B cell (primary cell): ENCODE measurements around the gene MTX1. TPM values are rescaled to one million over a fixed set of nuclear protein-coding genes. Genes with fewer than 3 reads are reported as not detected.

Experiments used
- ATAC-seq: fragments of 200-7000 bp; cut with Tn5 transposase; one replicate; pipeline ENCODE4 v1.10.0; 2021; ENCODE audit warnings: low read depth, mild to moderate bottlenecking, moderate number of reproducible peaks, moderate library complexity
- CTCF ChIA-PET: fragments of 350-600 bp; sonication (Branson Sonifier 250); formaldehyde crosslinking; loops from one replicate; lab custom pipeline; 2021; ENCODE audit warnings: antibody characterized with exemption, inconsistent platforms; lab: Charles Lee
- POLR2A ChIA-PET: fragments of 350-600 bp; sonication (Branson Sonifier 250); formaldehyde crosslinking; loops from one replicate; lab custom pipeline; 2021; ENCODE audit warnings: antibody characterized with exemption; lab: Charles Lee
- DNase-seq: peaks from one replicate; pipeline ENCODE4 v3.0.0; 2013
- H2AFZ ChIP-seq: 2 replicates; pipeline ENCODE4 v1.6.1; 2012; ENCODE audit warnings: mild to moderate bottlenecking, low read depth, low read length; ENCODE audit not compliant: insufficient read depth, poor library complexity, severe bottlenecking
- H3K27ac ChIP-seq, 2 donors: 1 replicate in 1 of 2; 2 replicates in 1 of 2; pipeline ENCODE4 v1.5.1; 2012 to 2013; ENCODE audit warnings: low read length in 2 of 2, mild to moderate bottlenecking in 2 of 2, moderate library complexity in 1 of 2
- H3K27me3 ChIP-seq, 4 experiments: fragments of 200-600 bp in 1 of 4; sonication (generic) in 1 of 4; replicated peaks in 1 of 4; 1 replicate in 2 of 4; 2 replicates in 2 of 4; pipeline versions ENCODE4 v1.6.1 to v1.7.0; 2013 to 2016; ENCODE audit warnings: low read length in 3 of 4, mild to moderate bottlenecking in 2 of 4, mixed read lengths in 1 of 4, moderate library complexity in 1 of 4; ENCODE audit not compliant: insufficient read depth in 4 of 4, control insufficient read depth in 3 of 4; ENCODE audit errors: control extremely low read depth in 1 of 4
- H3K36me3 ChIP-seq, 2 experiments: replicated peaks in 1 of 2; 1 replicate in 1 of 2; 2 replicates in 1 of 2; pipeline versions ENCODE4 v1.6.1 to v1.7.1; 2013; ENCODE audit warnings: low read length in 1 of 2; ENCODE audit not compliant: insufficient read depth in 2 of 2, control insufficient read depth in 1 of 2; ENCODE audit errors: control extremely low read depth in 1 of 2, extremely low read depth in 1 of 2
- H3K4me1 ChIP-seq, 2 donors: fragments of 200-600 bp in 1 of 2; sonication (generic) in 1 of 2; 1 replicate in 1 of 2; 2 replicates in 1 of 2; pipeline versions ENCODE4 v1.5.1 to v1.6.1; 2013 to 2017; ENCODE audit warnings: low read length in 2 of 2; ENCODE audit not compliant: control insufficient read depth in 2 of 2, insufficient read depth in 2 of 2
- H3K4me2 ChIP-seq: replicated peaks from 2 replicates; pipeline ENCODE3; 2012; ENCODE audit warnings: mild to moderate bottlenecking, low read depth, low read length; ENCODE audit not compliant: poor library complexity, severe bottlenecking
- H3K4me3 ChIP-seq, 5 experiments: fragments of 200-600 bp in 1 of 5; sonication (generic) in 1 of 5; 1 replicate in 3 of 5; 2 replicates in 2 of 5; pipeline versions ENCODE4 v1.5.1 to v1.7.0; 2011 to 2016; ENCODE audit warnings: low read length in 4 of 5, mild to moderate bottlenecking in 4 of 5, low read depth in 2 of 5, control low read depth in 1 of 5, moderate library complexity in 1 of 5; ENCODE audit not compliant: insufficient read depth in 1 of 5; ENCODE audit errors: control extremely low read depth in 1 of 5, extremely low read depth in 1 of 5
- H3K79me2 ChIP-seq: fragments of 200-600 bp; sonication (generic); one replicate; pipeline ENCODE4 v1.6.0; 2016; ENCODE audit warnings: low read length; ENCODE audit not compliant: control insufficient read depth, insufficient read depth
- H3K9ac ChIP-seq: fragments of 200-600 bp; sonication (generic); 2 replicates; pipeline ENCODE4 v1.6.1; 2017; ENCODE audit warnings: mild to moderate bottlenecking, low read length, moderate library complexity
- H3K9me3 ChIP-seq, 3 donors: one replicate each; pipeline versions ENCODE4 v1.6.1 to v1.7.1; 2013; ENCODE audit warnings: low read length in 2 of 3; ENCODE audit not compliant: control insufficient read depth in 2 of 3, insufficient read depth in 1 of 3; ENCODE audit errors: control extremely low read depth in 1 of 3
- H4K20me1 ChIP-seq: 2 replicates; pipeline ENCODE4 v1.6.0; 2012; ENCODE audit warnings: mild to moderate bottlenecking, low read length; ENCODE audit not compliant: insufficient read depth, control insufficient read depth, poor library complexity, severe bottlenecking
- H3K27ac Mint-ChIP-seq: one replicate; pipeline ENCODE4 v1.8.0; 2021; ENCODE audit warnings: mixed read lengths
- H3K27me3 Mint-ChIP-seq: one replicate; pipeline ENCODE4 v1.8.0; 2021; ENCODE audit warnings: mixed read lengths
- H3K4me1 Mint-ChIP-seq: one replicate; pipeline ENCODE4 v1.8.0; 2021; ENCODE audit warnings: mixed read lengths
- H3K4me3 Mint-ChIP-seq: one replicate; pipeline ENCODE4 v1.8.0; 2021; ENCODE audit warnings: mixed read lengths
- H3K9me3 Mint-ChIP-seq: one replicate; pipeline ENCODE4 v1.8.0; 2022; ENCODE audit warnings: mixed read lengths; ENCODE audit not compliant: insufficient read depth
- EZH2 ChIP-seq: IDR thresholded peaks from 2 replicates; pipeline ENCODE4 v1.6.1; 2012; ENCODE audit warnings: borderline replicate concordance, low read depth, mild to moderate bottlenecking, moderate library complexity, low read length; ENCODE audit not compliant: insufficient read depth, poor library complexity, severe bottlenecking
- WGBS: methylation state at CpG from one replicate; pipeline ENCODE4 v1.1.5; 2013; ENCODE audit warnings: missing lambda C conversion rate; ENCODE audit not compliant: insufficient coverage; 5-methylcytosine and 5-hydroxymethylcytosine counted together
- intact Hi-C: fragments of 100-400 bp; cut with micrococcal nuclease; formaldehyde crosslinking; loops from one replicate; pipeline ENCODE4 v1.10.0; 2022
- polyA plus RNA-seq: library from polyadenylated mRNA; depleted of rRNA; stranded (reverse); fragments of >200 nt; gene quantifications from 2 replicates; pipeline ENCODE4 v1.2.3, GENCODE V29; 2012
- total RNA-seq, 2 donors: library from RNA; stranded (reverse); fragments of 120-200 nt in 1 of 2; gene quantifications; 1 replicate in 1 of 2; 2 replicates in 1 of 2; pipeline versions ENCODE4 v1.2.3 to v1.2.4, GENCODE V29; 2013 to 2022
- TF ChIP-seq, protein P1 (sequence below): fragments of 200-600 bp; IDR thresholded peaks from one replicate; pipeline ENCODE4 v1.8.0; 2022; ENCODE audit warnings: antibody characterized with exemption, mild to moderate bottlenecking

Gene MTX1
- total and polyA plus RNA-seq, 2 donors (not counting 1 experiment from before 2014, with no cell fraction given) = 19.0 to 40.4 TPM

DNA sequence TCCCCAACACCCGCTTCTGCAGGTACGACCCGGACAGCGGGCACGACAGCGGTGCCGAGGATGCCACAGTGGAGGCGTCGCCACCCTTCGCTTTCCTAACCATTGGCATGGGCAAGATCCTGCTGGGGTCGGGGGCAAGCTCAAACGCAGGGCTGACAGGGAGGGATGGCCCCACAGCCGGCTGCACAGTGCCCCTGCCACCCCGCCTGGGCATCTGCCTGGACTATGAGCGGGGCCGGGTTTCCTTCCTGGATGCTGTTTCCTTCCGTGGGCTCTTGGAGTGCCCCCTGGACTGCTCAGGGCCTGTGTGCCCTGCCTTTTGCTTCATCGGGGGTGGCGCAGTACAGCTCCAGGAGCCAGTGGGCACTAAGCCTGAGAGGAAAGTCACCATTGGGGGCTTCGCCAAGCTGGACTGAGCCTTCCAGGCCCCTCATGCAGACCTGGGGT lies 24.7 kb upstream of the MTX1 start:
- no peak overlapping the region for H3K9ac ChIP-seq
- no peaks in the 10 kb centered on the region for H3K27me3 Mint-ChIP-seq
- H3K9me3 ChIP-seq = no peaks in the 10 kb centered on the region
- no peaks in the 10 kb centered on the region for H3K27me3 ChIP-seq
- H3K4me3 Mint-ChIP-seq = no peak overlapping the region
- intact Hi-C loops = no loop called here
- no peaks in the 10 kb centered on the region for H3K9me3 Mint-ChIP-seq
- H3K4me3 ChIP-seq = no peak overlapping the region
- no peaks in the 10 kb centered on the region for H3K79me2 ChIP-seq
- H3K4me1 Mint-ChIP-seq = peaks cover 28% of the 10 kb centered on the region
- no peak overlapping the region for H2AFZ ChIP-seq
- H3K27ac ChIP-seq = no peak overlapping the region
- no peaks in the 10 kb centered on the region for H3K36me3 ChIP-seq
- H4K20me1 ChIP-seq = no peaks in the 10 kb centered on the region
- POLR2A ChIA-PET = no interaction called here
- H3K27ac Mint-ChIP-seq = no peak overlapping the region
- no peak for ATAC-seq
- H3K4me1 ChIP-seq = peaks cover 18 to 31% of the 10 kb centered on the region in 2 donors
- peak overlapping the region; percentile 59 for H3K4me2 ChIP-seq
- CTCF ChIA-PET = interaction anchor here (2.8 to 3.2 kb wide), 2 partner anchors 10 kb away, joined by 27 to 31 read pairs; partner anchors contain the start of genes KRTCAP2 and TRIM46
- no peak for DNase-seq
- WGBS = 96% methylated on average over 20 of the region's 20 CpGs
- TF ChIP-seq, protein P1, sequence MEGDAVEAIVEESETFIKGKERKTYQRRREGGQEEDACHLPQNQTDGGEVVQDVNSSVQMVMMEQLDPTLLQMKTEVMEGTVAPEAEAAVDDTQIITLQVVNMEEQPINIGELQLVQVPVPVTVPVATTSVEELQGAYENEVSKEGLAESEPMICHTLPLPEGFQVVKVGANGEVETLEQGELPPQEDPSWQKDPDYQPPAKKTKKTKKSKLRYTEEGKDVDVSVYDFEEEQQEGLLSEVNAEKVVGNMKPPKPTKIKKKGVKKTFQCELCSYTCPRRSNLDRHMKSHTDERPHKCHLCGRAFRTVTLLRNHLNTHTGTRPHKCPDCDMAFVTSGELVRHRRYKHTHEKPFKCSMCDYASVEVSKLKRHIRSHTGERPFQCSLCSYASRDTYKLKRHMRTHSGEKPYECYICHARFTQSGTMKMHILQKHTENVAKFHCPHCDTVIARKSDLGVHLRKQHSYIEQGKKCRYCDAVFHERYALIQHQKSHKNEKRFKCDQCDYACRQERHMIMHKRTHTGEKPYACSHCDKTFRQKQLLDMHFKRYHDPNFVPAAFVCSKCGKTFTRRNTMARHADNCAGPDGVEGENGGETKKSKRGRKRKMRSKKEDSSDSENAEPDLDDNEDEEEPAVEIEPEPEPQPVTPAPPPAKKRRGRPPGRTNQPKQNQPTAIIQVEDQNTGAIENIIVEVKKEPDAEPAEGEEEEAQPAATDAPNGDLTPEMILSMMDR = no peak

DNA sequence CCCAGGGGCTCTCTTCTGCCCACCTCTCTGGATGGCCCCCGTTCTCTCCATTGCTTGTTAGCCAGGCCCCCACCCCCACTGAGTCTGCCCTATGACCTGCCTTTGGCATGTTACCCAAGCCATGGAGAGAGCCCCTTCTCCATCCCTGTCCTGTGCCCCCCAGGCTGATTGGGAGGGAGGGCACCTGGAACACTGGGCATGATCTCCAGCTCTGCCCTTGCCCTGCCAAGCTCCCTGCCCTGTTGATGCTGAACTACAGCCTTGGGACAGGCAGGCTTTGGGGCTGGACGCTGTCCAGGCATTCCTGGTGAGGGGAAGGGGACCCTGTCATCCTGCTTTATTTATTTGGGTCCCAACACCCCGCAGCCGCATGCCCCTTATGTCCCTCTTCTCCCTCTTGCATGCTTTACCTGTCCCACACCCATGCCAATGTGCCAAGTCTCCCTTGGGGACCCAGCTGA lies 24.1 kb upstream of the MTX1 start:
- H4K20me1 ChIP-seq = no peaks in the 10 kb centered on the region
- no peak overlapping the region for H3K4me3 ChIP-seq
- H2AFZ ChIP-seq = no peak overlapping the region
- ATAC-seq (no peak), DNase-seq (no peak)
- intact Hi-C loops = no loop called here
- no peak overlapping the region for H3K27ac ChIP-seq
- H3K36me3 ChIP-seq = no peaks in the 10 kb centered on the region
- ChIA-PET CTCF (interaction anchor here (1.5 to 3.2 kb wide), 5 partner anchors 10 to 100 kb away, joined by 4 to 31 read pairs (median 11); partner anchors contain the start of genes KRTCAP2, THBS3 and TRIM46), POLR2A (interaction anchor here (0.6 to 1.9 kb wide), 5 partner anchors 10 to 48 kb away, joined by 3 to 11 read pairs (median 6); partner anchors contain the start of gene KRTCAP2)
- Mint-ChIP-seq H3K27ac (no peak overlapping the region), H3K9me3 (no peaks in the 10 kb centered on the region), H3K27me3 (no peaks in the 10 kb centered on the region), H3K4me1 (peaks cover 28% of the 10 kb centered on the region), H3K4me3 (no peak overlapping the region)
- no peaks in the 10 kb centered on the region for H3K79me2 ChIP-seq
- 95% methylated on average over 4 of the region's 4 CpGs for WGBS
- H3K9ac ChIP-seq = no peak overlapping the region
- no peak for TF ChIP-seq EZH2
- TF ChIP-seq, protein P1 = no peak
- H3K9me3 ChIP-seq = no peaks in the 10 kb centered on the region
- peaks cover 18 to 31% of the 10 kb centered on the region in 2 donors for H3K4me1 ChIP-seq
- no peaks in the 10 kb centered on the region for H3K27me3 ChIP-seq
- peak overlapping the region; percentile 59 for H3K4me2 ChIP-seq
